H1 (cell line): ENCODE results near the gene DSCAM. TPM values are rescaled to one million over a fixed set of nuclear protein-coding genes. Genes with fewer than 3 reads are reported as not detected.

ENCODE experiments used
- CTCF ChIA-PET: fragments of 300-600 bp; sonication (Branson Sonifier 250); formaldehyde crosslinking; loops from one replicate; lab custom pipeline; 2021; ENCODE audit not compliant: partially characterized antibody; lab: Charles Lee
- POLR2A ChIA-PET: fragments of 300-600 bp; sonication (Branson Sonifier 250); formaldehyde crosslinking; loops from one replicate; lab custom pipeline; 2021; ENCODE audit warnings: inconsistent platforms; ENCODE audit not compliant: partially characterized antibody; lab: Charles Lee
- DNase-seq, 2 experiments: peaks; one replicate each; pipeline versions ENCODE4 v3.0.0 to v3.0.0-alpha.2; 2010 to 2022; ENCODE audit warnings: low spot score in 2 of 2, low read depth in 1 of 2, mixed read lengths in 1 of 2
- FAIRE-seq: peaks from 2 replicates; lab custom pipeline; 2011; peaks lifted over from hg19 to GRCh38; lab: Jason Lieb, UNC
- H2AFZ ChIP-seq: 2 replicates; pipeline ENCODE4 v1.8.1; 2012; ENCODE audit warnings: low read length, inconsistent platforms
- H2AK5ac ChIP-seq: 2 replicates; pipeline ENCODE4 v1.6.1; 2013; ENCODE audit warnings: low read depth, low read length
- H2BK120ac ChIP-seq: replicated peaks from 2 replicates; pipeline ENCODE3; 2013; ENCODE audit warnings: low read depth, low read length, inconsistent platforms
- H2BK12ac ChIP-seq: 2 replicates; pipeline ENCODE4 v1.6.1; 2013; ENCODE audit warnings: low read depth, low read length
- H2BK15ac ChIP-seq: 2 replicates; pipeline ENCODE4 v1.6.1; 2013; ENCODE audit warnings: low read length
- H2BK20ac ChIP-seq: 2 replicates; pipeline ENCODE4 v1.6.1; 2013; ENCODE audit warnings: low read length
- H2BK5ac ChIP-seq: 2 replicates; pipeline ENCODE4 v1.6.1; 2013; ENCODE audit warnings: low read depth, low read length
- H3K14ac ChIP-seq: 2 replicates; pipeline ENCODE4 v1.6.1; 2013; ENCODE audit warnings: inconsistent platforms; ENCODE audit not compliant: insufficient read length
- H3K18ac ChIP-seq: 2 replicates; pipeline ENCODE4 v1.6.1; 2013; ENCODE audit warnings: low read length; ENCODE audit errors: extremely low read depth
- H3K23ac ChIP-seq: 2 replicates; pipeline ENCODE4 v1.6.1; 2013; ENCODE audit warnings: inconsistent platforms; ENCODE audit not compliant: insufficient read length
- H3K23me2 ChIP-seq: 2 replicates; pipeline ENCODE4 v1.6.1; 2013; ENCODE audit warnings: low read depth, low read length
- H3K27ac ChIP-seq: 2 replicates; pipeline ENCODE4 v1.6.1; 2011; ENCODE audit warnings: low read depth, low read length, inconsistent platforms
- H3K27me3 ChIP-seq, 4 experiments: replicated peaks in 1 of 4; 1 replicate in 1 of 4; 2 replicates in 3 of 4; pipeline versions ENCODE4 v1.6.1 to v1.8.1; 2011 to 2013; ENCODE audit warnings: low read length in 3 of 4, mild to moderate bottlenecking in 3 of 4, inconsistent platforms in 2 of 4, mixed read lengths in 2 of 4, moderate library complexity in 1 of 4; ENCODE audit not compliant: control insufficient read depth in 3 of 4, insufficient read depth in 3 of 4; ENCODE audit errors: extremely low read depth in 1 of 4
- H3K36me3 ChIP-seq, 4 experiments: 2 replicates each; pipeline versions ENCODE4 v1.6.1 to v1.8.1; 2011 to 2013; ENCODE audit warnings: mild to moderate bottlenecking in 4 of 4, low read length in 3 of 4, moderate library complexity in 2 of 4, control low read depth in 1 of 4, inconsistent platforms in 1 of 4; ENCODE audit not compliant: insufficient read depth in 4 of 4, control insufficient read depth in 2 of 4
- H3K4ac ChIP-seq: replicated peaks from 2 replicates; pipeline ENCODE3; 2013; ENCODE audit warnings: low read length, low read depth, mixed read lengths, inconsistent platforms; ENCODE audit not compliant: insufficient read length
- H3K4me1 ChIP-seq, 4 experiments: replicated peaks in 1 of 4; 1 replicate in 1 of 4; 2 replicates in 3 of 4; pipeline versions ENCODE4 v1.6.1 to v1.8.1; 2011 to 2013; ENCODE audit warnings: low read length in 3 of 4, inconsistent platforms in 2 of 4, mixed read lengths in 1 of 4; ENCODE audit not compliant: insufficient read depth in 4 of 4, control insufficient read depth in 3 of 4
- H3K4me2 ChIP-seq, 2 experiments: 2 replicates each; pipeline versions ENCODE4 v1.6.1 to v1.8.1; 2011 to 2013; ENCODE audit warnings: low read depth in 2 of 2, low read length in 2 of 2, control low read depth in 1 of 2, inconsistent platforms in 1 of 2, mild to moderate bottlenecking in 1 of 2; ENCODE audit not compliant: insufficient read depth in 1 of 2
- H3K4me3 ChIP-seq, 4 experiments: fragments of 200-600, 300-600 bp in 1 of 4; sonication (generic), shearing (Covaris generic), sonication (Bioruptor Twin) in 1 of 4; 2 replicates each; pipeline versions ENCODE4 v1.5.1 to v1.8.1; 2011 to 2016; ENCODE audit warnings: low read length in 4 of 4, low read depth in 3 of 4, control low read depth in 2 of 4, inconsistent platforms in 2 of 4, mild to moderate bottlenecking in 2 of 4, mixed read lengths in 1 of 4, moderate library complexity in 1 of 4; ENCODE audit not compliant: insufficient read depth in 2 of 4; ENCODE audit errors: extremely low read depth in 1 of 4
- H3K56ac ChIP-seq: replicated peaks from 2 replicates; pipeline ENCODE3; 2013; ENCODE audit warnings: low read depth, mild to moderate bottlenecking, mixed read lengths, low read length, inconsistent platforms; ENCODE audit not compliant: insufficient read length
- H3K79me1 ChIP-seq: 2 replicates; pipeline ENCODE4 v1.6.1; 2013; ENCODE audit warnings: low read depth, low read length, control low read depth
- H3K79me2 ChIP-seq, 2 experiments: 2 replicates each; pipeline versions ENCODE4 v1.6.1 to v1.8.1; 2012 to 2013; ENCODE audit warnings: low read length in 2 of 2, mild to moderate bottlenecking in 2 of 2, inconsistent platforms in 1 of 2; ENCODE audit not compliant: insufficient read depth in 2 of 2, control insufficient read depth in 1 of 2
- H3K9ac ChIP-seq, 4 experiments: replicated peaks in 1 of 4; 1 replicate in 1 of 4; 2 replicates in 3 of 4; pipeline versions ENCODE4 v1.6.1 to v1.8.1; 2011 to 2013; ENCODE audit warnings: low read depth in 3 of 4, low read length in 3 of 4, control low read depth in 2 of 4, mild to moderate bottlenecking in 2 of 4, moderate library complexity in 2 of 4, inconsistent platforms in 1 of 4; ENCODE audit errors: extremely low read depth in 1 of 4
- H3K9me3 ChIP-seq, 2 experiments: 2 replicates each; pipeline versions ENCODE4 v1.6.1 to v1.8.1; 2012 to 2013; ENCODE audit warnings: mild to moderate bottlenecking in 2 of 2, moderate library complexity in 2 of 2, control low read depth in 1 of 2, inconsistent platforms in 1 of 2, low read depth in 1 of 2, low read length in 1 of 2, mixed read lengths in 1 of 2; ENCODE audit not compliant: insufficient read depth in 2 of 2
- H4K20me1 ChIP-seq, 2 experiments: replicated peaks in 1 of 2; 2 replicates each; pipeline versions ENCODE3 to v1.8.1; 2011 to 2013; ENCODE audit warnings: inconsistent platforms in 2 of 2, low read length in 2 of 2, mild to moderate bottlenecking in 1 of 2; ENCODE audit not compliant: insufficient read depth in 2 of 2, control insufficient read depth in 1 of 2
- H4K5ac ChIP-seq: 2 replicates; pipeline ENCODE4 v1.6.1; 2013; ENCODE audit warnings: low read length, low read depth, mixed read lengths, inconsistent platforms; ENCODE audit not compliant: insufficient read length
- H4K8ac ChIP-seq: 2 replicates; pipeline ENCODE4 v1.8.0; 2013; ENCODE audit warnings: mild to moderate bottlenecking, moderate library complexity, low read length, inconsistent platforms; ENCODE audit not compliant: insufficient read depth; ENCODE audit errors: extremely low read depth
- H4K91ac ChIP-seq: replicated peaks from 2 replicates; pipeline ENCODE3; 2013; ENCODE audit warnings: low read length, mixed read lengths, inconsistent platforms; ENCODE audit not compliant: insufficient read length
- BCL11A ChIP-seq, 2 experiments: IDR thresholded peaks; one replicate each; pipeline ENCODE4 v1.6.1; 2011; ENCODE audit warnings: low read depth in 2 of 2, low read length in 2 of 2, mild to moderate bottlenecking in 2 of 2
- CBX5 ChIP-seq: fragments of 300-800, 300-1000 bp; sonication (generic); IDR thresholded peaks from 2 replicates; pipeline ENCODE4 v1.7.1; 2016; ENCODE audit warnings: antibody characterized with exemption, low read length, low read depth
- CEBPB ChIP-seq: IDR thresholded peaks from 2 replicates; pipeline ENCODE4 v1.6.1; 2012; ENCODE audit warnings: low read depth, low read length
- CHD2 ChIP-seq: IDR thresholded peaks from 2 replicates; pipeline ENCODE4 v1.6.1; 2012; ENCODE audit warnings: low read length, improper control_type of control experiment
- CTCF ChIP-seq, 3 experiments: IDR thresholded peaks; 1 replicate in 2 of 3; 2 replicates in 1 of 3; pipeline versions ENCODE4 v1.5.1 to v1.6.1; 2011; ENCODE audit warnings: low read length in 3 of 3, mild to moderate bottlenecking in 3 of 3, inconsistent platforms in 2 of 3, low read depth in 1 of 3, moderate library complexity in 1 of 3; ENCODE audit not compliant: insufficient read depth in 1 of 3; ENCODE audit errors: control extremely low read depth in 1 of 3
- RBBP5 ChIP-seq: IDR thresholded peaks from 2 replicates; pipeline ENCODE4 v1.7.1; 2012; ENCODE audit warnings: low read depth, mild to moderate bottlenecking, inconsistent platforms, low read length, moderate library complexity, borderline replicate concordance
- SIN3A ChIP-seq, 2 experiments: IDR thresholded peaks in 1 of 2; conservative IDR thresholded peaks in 1 of 2; 2 replicates each; pipeline ENCODE4 v1.6.1; 2011 to 2012; ENCODE audit warnings: low read length in 2 of 2, improper control_type of control experiment in 1 of 2, low read depth in 1 of 2, mild to moderate bottlenecking in 1 of 2
- SIRT6 ChIP-seq: IDR thresholded peaks from one replicate; pipeline ENCODE4 v1.7.1; 2012; ENCODE audit warnings: low read length, inconsistent platforms
- SIX5 ChIP-seq: IDR thresholded peaks from 2 replicates; pipeline ENCODE4 v1.6.1; 2011; ENCODE audit warnings: mild to moderate bottlenecking, low read depth, low read length
- SUZ12 ChIP-seq: fragments of 200-600 bp; sonication (generic); IDR thresholded peaks from 2 replicates; pipeline ENCODE4 v1.6.1; 2012; ENCODE audit warnings: mild to moderate bottlenecking, inconsistent platforms, low read length, moderate library complexity, mixed read lengths
- TAF7 ChIP-seq: optimal IDR thresholded peaks from 2 replicates; pipeline ENCODE3; 2011; ENCODE audit warnings: low read depth, mild to moderate bottlenecking, inconsistent platforms, low read length, moderate library complexity, borderline replicate concordance
- YY1 ChIP-seq: IDR thresholded peaks from 2 replicates; pipeline ENCODE4 v1.6.1; 2011; ENCODE audit warnings: low read depth, mild to moderate bottlenecking, low read length
- WGBS, 2 experiments: shearing (Covaris generic) in 1 of 2; methylation state at CpG; one replicate each; pipeline versions ENCODE4 v1.1.6 to v1.1.7; 2013 to 2015; ENCODE audit warnings: low lambda C conversion rate in 2 of 2, mixed read lengths in 2 of 2, inconsistent platforms in 1 of 2, low coverage in 1 of 2, missing lambda C conversion rate in 1 of 2; ENCODE audit not compliant: insufficient replicate concordance in 2 of 2, insufficient coverage in 1 of 2, insufficient read length in 1 of 2; ENCODE audit errors: extremely low coverage in 1 of 2, missing lambda C conversion rate in 1 of 2; 5-methylcytosine and 5-hydroxymethylcytosine counted together
- polyA plus RNA-seq, 7 experiments: library from polyadenylated mRNA; depleted of rRNA in 3 of 7; stranded (reverse) in 5 of 7; unstranded in 2 of 7; fragments of >200 nt in 5 of 7; fragments of 200-250 nt in 2 of 7; gene quantifications; 1 replicate in 5 of 7; 2 replicates in 1 of 7; 4 replicates in 1 of 7; pipeline versions ENCODE4 v1.2.1 to v1.2.3, GENCODE V29; 2011 to 2013; ENCODE audit warnings: missing spikeins in 2 of 7, mixed read lengths in 2 of 7
- total RNA-seq: library from RNA; stranded (reverse); fragmentation: NEBNext Ultra II Directional; extraction: Animal tissue kit (Norgen Biotek cat#: 25700); gene quantifications from 2 replicates; pipeline ENCODE4 v1.2.1, GENCODE V29; 2021

DSCAM gene
- total and polyA plus RNA-seq, 2 of the 8 experiments (the other 6 are each of a cell fraction or from before 2014, with no cell fraction given), result 0.02 to 0.15 TPM

GRCh38 chr21:40002978-40003377 is 844.0 kb downstream of the DSCAM start:
- Histone ChIP-seq H3K79me2 (no peaks in the 10 kb centered on the region), H4K8ac (no peak overlapping the region), H3K27me3 (no peaks in the 10 kb centered on the region), H3K36me3 (no peaks in the 10 kb centered on the region), H2AK5ac (no peak overlapping the region), H2BK5ac (no peak overlapping the region), H3K23me2 (no peaks in the 10 kb centered on the region), H3K18ac (no peak overlapping the region), H2BK120ac (no peak overlapping the region), H3K56ac (no peak overlapping the region), H2BK12ac (no peak overlapping the region), H4K20me1 (no peaks in the 10 kb centered on the region), H3K14ac (no peak overlapping the region), H2BK15ac (no peak overlapping the region), H3K4ac (no peak overlapping the region), H3K27ac (no peak overlapping the region), H3K79me1 (no peaks in the 10 kb centered on the region; the same call in 1 of the 2 replicates), H4K5ac (no peak overlapping the region), H3K4me3 (no peak overlapping the region), H2AFZ (no peak overlapping the region), H3K9ac (no peak overlapping the region), H3K9me3 (peaks cover 0 to 4% of the 10 kb centered on the region in 2 experiments; a peak in 1 of 4 replicates), H2BK20ac (no peak overlapping the region), H4K91ac (no peak overlapping the region), H3K23ac (no peak overlapping the region), H3K4me1 (no peaks in the 10 kb centered on the region), H3K4me2 (no peak overlapping the region)
- WGBS, 2 experiments, result 92% methylated on average over 1 of the region's 1 CpG; no CpG with 5 or more reads in 1 of the 2 experiments
- CTCF ChIA-PET, result interaction anchor here (0.8 to 1.3 kb wide), 2 partner anchors 78 to 104 kb away, joined by 3 to 4 read pairs; no protein-coding TSS in a partner anchor
- DNase-seq, result no peak
- POLR2A ChIA-PET, result no interaction called here
- FAIRE-seq, result no peak
- TF ChIP-seq SUZ12 (no peak), RBBP5 (no peak), SIRT6 (no peak), TAF7 (no peak), BCL11A (IDR thresholded peaks at IDR 0.05; ENCODE audit: low read depth in 2 of 2, low read length in 2 of 2) (no peak), CEBPB (no peak), CTCF (IDR thresholded peaks at IDR 0.05; ENCODE audit: control extremely low read depth in 1 of 3, insufficient read depth in 1 of 3, low read depth in 1 of 3, low read length in 3 of 3) (no peak), SIX5 (no peak), CHD2 (no peak), YY1 (no peak), CBX5 (no peak), SIN3A (conservative IDR thresholded peaks at IDR 0.05 in 1 of 2, IDR thresholded peaks at IDR 0.05 in 1 of 2; ENCODE audit: low read depth in 1 of 2, low read length in 2 of 2) (no peak)
